Ovary (tissue), 3 donors: ENCODE measurements around the gene GNG7.

Experiments
- CTCF ChIP-seq, 3 donors: fragments of 450-650 bp in 2 of 3; fragments of 200-600 bp in 1 of 3; IDR thresholded peaks; one replicate each; pipeline versions ENCODE4 v1.5.1 to v1.8.0; 2016 to 2022; ENCODE audit warnings: antibody characterized with exemption in 3 of 3, mild to moderate bottlenecking in 1 of 3
- POLR2A ChIP-seq: fragments of 450-650 bp; IDR thresholded peaks from one replicate; pipeline ENCODE4 v1.6.1; 2017; ENCODE audit warnings: antibody characterized with exemption, mild to moderate bottlenecking, moderate library complexity
- donor health status: DM: no; HTN: no; CAD: no.

GRCh38 chr19:2519482-2519881, 183.0 kb downstream of the GNG7 start:
- TF ChIP-seq POLR2A (no peak), CTCF (IDR thresholded peaks at IDR 0.05) (no peak)
